ENCODE data around the gene NEO1.

The NEO1 gene

DNA sequence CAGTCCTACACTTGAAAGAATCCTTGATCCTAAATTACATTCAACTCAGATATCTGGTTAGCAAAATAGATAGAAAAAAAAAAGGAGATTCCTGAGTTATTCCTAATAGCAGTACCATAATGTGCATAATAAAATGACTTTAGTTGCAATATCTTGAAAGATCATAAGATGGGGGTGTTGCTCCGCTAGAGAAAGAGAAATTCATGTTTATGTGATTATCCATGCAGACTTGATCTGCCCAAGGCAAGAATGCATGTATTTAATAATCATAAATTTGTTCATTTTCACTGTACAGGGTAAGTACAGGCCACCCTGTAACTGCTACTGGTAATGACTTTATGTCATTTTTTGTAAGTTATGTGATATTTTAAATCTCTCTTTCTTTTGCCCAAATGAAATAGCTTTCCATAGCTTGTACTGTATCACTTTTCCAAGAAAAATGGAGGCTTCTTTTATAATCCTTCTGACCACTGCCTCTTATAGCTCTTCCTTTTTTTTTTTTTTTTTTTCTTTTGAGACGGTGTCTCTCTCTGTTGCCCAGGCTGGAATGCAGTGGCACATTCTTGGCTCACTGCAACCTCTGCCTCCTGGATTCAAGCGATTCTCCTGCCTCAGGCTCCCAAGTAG is 231.9 kb downstream of the NEO1 start:
- no peak overlapping the region for H3K9ac ChIP-seq (ENCODE audit: low read length)
- H3K9me2 ChIP-seq (replicated peaks; ENCODE audit: insufficient read depth, low read length), result no peaks in the 10 kb centered on the region
- no peaks in the 10 kb centered on the region for H4K20me1 ChIP-seq (ENCODE audit: low read depth, low read length)
- H3K27me3 ChIP-seq (ENCODE audit: low read length), result no peaks in the 10 kb centered on the region
- H3K79me2 ChIP-seq (ENCODE audit: insufficient read depth, low read length), result no peaks in the 10 kb centered on the region
- no peaks in the 10 kb centered on the region for H3K9me3 ChIP-seq (ENCODE audit: insufficient read depth, low read length)
- H3F3A ChIP-seq (ENCODE audit: insufficient read depth), result no peaks in the 10 kb centered on the region
- H3K27ac ChIP-seq (ENCODE audit: low read depth, low read length), result no peak overlapping the region
- TF ChIP-seq EZH2phosphoT487 (conservative IDR thresholded peaks at IDR 0.05; ENCODE audit: low read length), result no peak
- TF ChIP-seq, protein P1, sequence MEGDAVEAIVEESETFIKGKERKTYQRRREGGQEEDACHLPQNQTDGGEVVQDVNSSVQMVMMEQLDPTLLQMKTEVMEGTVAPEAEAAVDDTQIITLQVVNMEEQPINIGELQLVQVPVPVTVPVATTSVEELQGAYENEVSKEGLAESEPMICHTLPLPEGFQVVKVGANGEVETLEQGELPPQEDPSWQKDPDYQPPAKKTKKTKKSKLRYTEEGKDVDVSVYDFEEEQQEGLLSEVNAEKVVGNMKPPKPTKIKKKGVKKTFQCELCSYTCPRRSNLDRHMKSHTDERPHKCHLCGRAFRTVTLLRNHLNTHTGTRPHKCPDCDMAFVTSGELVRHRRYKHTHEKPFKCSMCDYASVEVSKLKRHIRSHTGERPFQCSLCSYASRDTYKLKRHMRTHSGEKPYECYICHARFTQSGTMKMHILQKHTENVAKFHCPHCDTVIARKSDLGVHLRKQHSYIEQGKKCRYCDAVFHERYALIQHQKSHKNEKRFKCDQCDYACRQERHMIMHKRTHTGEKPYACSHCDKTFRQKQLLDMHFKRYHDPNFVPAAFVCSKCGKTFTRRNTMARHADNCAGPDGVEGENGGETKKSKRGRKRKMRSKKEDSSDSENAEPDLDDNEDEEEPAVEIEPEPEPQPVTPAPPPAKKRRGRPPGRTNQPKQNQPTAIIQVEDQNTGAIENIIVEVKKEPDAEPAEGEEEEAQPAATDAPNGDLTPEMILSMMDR (IDR thresholded peaks at IDR 0.05; ENCODE audit: insufficient read depth, low read length, poor library complexity, severe bottlenecking), result no peak
- H2AFZ ChIP-seq (ENCODE audit: low read depth, low read length, severe bottlenecking), result no peak overlapping the region
- H3K4me3 ChIP-seq (ENCODE audit: insufficient read depth, low read length, poor library complexity, severe bottlenecking), result no peak overlapping the region
- no peak overlapping the region for H3K4me2 ChIP-seq (ENCODE audit: low read depth, low read length, poor library complexity, severe bottlenecking)
- no peaks in the 10 kb centered on the region for H3K36me3 ChIP-seq (ENCODE audit: low read length)

DNA sequence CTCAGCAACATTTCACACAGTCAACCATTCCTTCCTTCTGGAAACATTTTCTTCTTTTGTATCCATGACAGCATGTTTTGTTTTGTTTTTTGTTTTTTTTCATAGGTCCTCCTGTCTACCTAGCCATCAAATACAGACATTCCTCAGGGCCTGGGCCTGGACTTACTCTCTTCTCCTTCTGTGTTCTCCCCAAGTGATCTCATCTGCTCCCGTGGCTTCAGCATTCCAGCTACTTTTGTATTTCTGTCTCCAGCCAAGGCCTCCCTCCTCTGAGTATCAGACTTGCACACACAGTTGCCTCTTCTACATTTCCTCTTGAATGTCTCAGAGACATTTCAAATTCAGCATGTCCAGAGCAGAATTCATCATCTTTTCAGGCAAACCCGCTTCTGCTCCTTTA is 234.0 kb downstream of the NEO1 start:
- no peaks in the 10 kb centered on the region for H3K9me2 ChIP-seq (replicated peaks; ENCODE audit: insufficient read depth, low read length)
- no peak overlapping the region for H3K9ac ChIP-seq (ENCODE audit: low read length)
- H3K4me3 ChIP-seq (ENCODE audit: insufficient read depth, low read length, poor library complexity, severe bottlenecking), result no peak overlapping the region
- no peaks in the 10 kb centered on the region for H3K9me3 ChIP-seq (ENCODE audit: insufficient read depth, low read length)
- no peak overlapping the region for H3K27ac ChIP-seq (ENCODE audit: low read depth, low read length)
- no peaks in the 10 kb centered on the region for H3K79me2 ChIP-seq (ENCODE audit: insufficient read depth, low read length)
- H3F3A ChIP-seq (ENCODE audit: insufficient read depth), result no peaks in the 10 kb centered on the region
- TF ChIP-seq EZH2phosphoT487 (conservative IDR thresholded peaks at IDR 0.05; ENCODE audit: low read length), result no peak
- TF ChIP-seq, protein P1 (IDR thresholded peaks at IDR 0.05; ENCODE audit: insufficient read depth, low read length, poor library complexity, severe bottlenecking), result no peak
- H4K20me1 ChIP-seq (ENCODE audit: low read depth, low read length), result no peaks in the 10 kb centered on the region
- H3K27me3 ChIP-seq (ENCODE audit: low read length), result no peaks in the 10 kb centered on the region
- H2AFZ ChIP-seq (ENCODE audit: low read depth, low read length, severe bottlenecking), result no peak overlapping the region
- no peaks in the 10 kb centered on the region for H3K36me3 ChIP-seq (ENCODE audit: low read length)
- no peak overlapping the region for H3K4me2 ChIP-seq (ENCODE audit: low read depth, low read length, poor library complexity, severe bottlenecking)

DNA sequence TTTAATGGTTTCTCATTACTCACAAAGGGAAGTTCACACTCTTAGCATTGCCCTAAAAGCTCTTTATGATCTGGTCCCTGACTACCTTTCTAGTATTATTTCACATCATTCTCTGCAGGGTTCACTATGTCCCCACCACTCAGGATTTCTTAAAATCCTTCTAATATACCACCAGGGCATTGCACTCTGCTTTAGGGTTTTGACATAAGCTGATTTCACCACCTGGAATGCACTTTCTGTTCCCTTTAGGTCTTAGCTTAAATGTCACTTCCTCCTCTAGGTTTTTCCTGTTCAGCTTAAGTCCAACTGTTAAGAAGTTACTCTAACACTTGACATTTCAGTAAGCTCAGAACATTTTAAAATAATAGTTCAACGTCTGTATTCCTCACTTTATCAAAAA is 234.8 kb downstream of the NEO1 start:
- H3K9me3 ChIP-seq (ENCODE audit: insufficient read depth, low read length), result no peaks in the 10 kb centered on the region
- H3K9me2 ChIP-seq (replicated peaks; ENCODE audit: insufficient read depth, low read length), result no peaks in the 10 kb centered on the region
- no peaks in the 10 kb centered on the region for H3K79me2 ChIP-seq (ENCODE audit: insufficient read depth, low read length)
- no peak overlapping the region for H3K4me2 ChIP-seq (ENCODE audit: low read depth, low read length, poor library complexity, severe bottlenecking)
- H4K20me1 ChIP-seq (ENCODE audit: low read depth, low read length), result no peaks in the 10 kb centered on the region
- H3K9ac ChIP-seq (ENCODE audit: low read length), result no peak overlapping the region
- H2AFZ ChIP-seq (ENCODE audit: low read depth, low read length, severe bottlenecking), result no peak overlapping the region
- no peak overlapping the region for H3K4me3 ChIP-seq (ENCODE audit: insufficient read depth, low read length, poor library complexity, severe bottlenecking)
- H3K27ac ChIP-seq (ENCODE audit: low read depth, low read length), result no peak overlapping the region
- TF ChIP-seq, protein P1 (IDR thresholded peaks at IDR 0.05; ENCODE audit: insufficient read depth, low read length, poor library complexity, severe bottlenecking), result no peak
- no peak for TF ChIP-seq EZH2phosphoT487 (conservative IDR thresholded peaks at IDR 0.05; ENCODE audit: low read length)
- H3F3A ChIP-seq (ENCODE audit: insufficient read depth), result no peaks in the 10 kb centered on the region
- H3K27me3 ChIP-seq (ENCODE audit: low read length), result no peaks in the 10 kb centered on the region
- H3K36me3 ChIP-seq (ENCODE audit: low read length), result no peaks in the 10 kb centered on the region
